ENCODE measurements around the gene HS6ST2. TPM values are rescaled to one million over a fixed set of nuclear protein-coding genes. Genes with fewer than 3 reads are reported as not detected.

Gene HS6ST2
- total RNA-seq, 2 donors from 2014 or later: 0.32 to 0.43 TPM

DNA sequence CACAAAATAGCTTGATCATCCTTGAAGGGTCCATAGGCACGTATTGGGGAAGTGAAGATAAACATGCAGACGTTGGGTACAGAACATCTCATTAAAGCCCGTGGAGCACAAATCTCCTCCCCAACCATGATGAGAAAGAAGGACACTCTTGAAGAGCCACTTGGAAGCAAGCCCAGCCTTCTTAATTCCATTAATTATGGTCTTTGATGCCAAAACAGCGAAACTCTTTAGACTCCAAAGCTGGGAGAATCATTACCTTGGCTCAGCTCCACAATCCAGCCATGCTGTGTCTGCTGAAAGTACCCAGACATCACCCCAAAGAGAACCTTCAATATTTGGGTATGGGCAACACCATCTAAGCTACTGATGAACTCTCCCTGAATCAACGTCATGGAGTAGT, 300.6 kb downstream of the HS6ST2 start:
- DNase-seq (ENCODE audit: low spot score): no peak
- intact Hi-C loops (cut with DNase I): no loop called here

DNA sequence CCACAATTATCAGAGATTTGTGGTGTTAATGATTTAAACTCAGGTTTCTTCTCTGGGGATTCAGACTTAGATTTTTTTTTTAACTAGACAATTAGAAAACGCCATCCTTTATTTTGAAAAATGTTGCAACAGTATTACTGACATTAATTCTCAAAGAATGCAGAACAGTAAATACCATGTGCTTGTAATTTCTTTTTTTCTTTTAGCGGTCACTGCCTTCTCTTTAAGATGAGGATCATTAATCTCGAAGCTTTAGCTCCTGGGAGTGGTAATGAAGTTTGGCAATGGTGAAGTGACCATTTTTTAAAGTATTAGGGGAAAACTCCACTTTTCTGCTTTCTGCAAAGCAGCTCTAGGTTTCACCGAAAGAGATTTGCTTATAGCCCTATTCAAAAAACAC, 305.6 kb downstream of the HS6ST2 start:
- intact Hi-C loops (cut with DNase I): no loop called here

DNA sequence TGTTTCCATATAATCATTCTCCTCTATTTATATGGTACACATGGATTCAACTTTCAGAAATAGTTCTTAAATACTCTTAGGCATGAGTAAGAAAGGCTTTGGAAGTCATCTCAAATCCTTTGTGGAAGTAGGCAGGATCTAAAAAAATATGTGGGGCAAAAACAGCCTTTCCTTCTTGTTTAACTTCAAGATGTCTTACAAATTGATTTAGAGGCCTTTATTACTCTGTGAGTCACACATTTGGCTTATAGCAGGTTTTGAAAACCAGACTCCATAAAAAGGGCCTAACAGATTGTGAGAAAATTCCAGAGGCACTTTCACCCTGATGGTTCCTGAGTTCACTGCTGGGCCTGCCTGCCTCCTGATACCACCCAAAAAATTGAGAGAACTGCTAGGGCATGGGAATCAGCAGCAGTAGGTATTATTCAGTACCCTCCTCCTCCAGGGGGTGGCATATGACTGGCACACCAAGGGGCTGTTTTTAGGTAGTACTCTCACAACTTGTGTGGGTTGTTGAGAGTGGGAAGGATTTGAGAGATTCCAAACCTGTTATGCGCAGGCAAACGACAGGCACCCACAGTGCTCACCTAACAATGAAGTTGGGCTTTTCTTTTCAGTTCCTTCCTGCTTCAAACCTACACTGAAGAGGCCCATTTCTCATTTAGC, 306.9 kb downstream of the HS6ST2 start:
- no peak for DNase-seq (ENCODE audit: low spot score)
- intact Hi-C loops (cut with DNase I): no loop called here

More for the DNA sequence above, 305.6 kb downstream of the HS6ST2 start:
- DNase-seq (ENCODE audit: low spot score): no peak

DNA sequence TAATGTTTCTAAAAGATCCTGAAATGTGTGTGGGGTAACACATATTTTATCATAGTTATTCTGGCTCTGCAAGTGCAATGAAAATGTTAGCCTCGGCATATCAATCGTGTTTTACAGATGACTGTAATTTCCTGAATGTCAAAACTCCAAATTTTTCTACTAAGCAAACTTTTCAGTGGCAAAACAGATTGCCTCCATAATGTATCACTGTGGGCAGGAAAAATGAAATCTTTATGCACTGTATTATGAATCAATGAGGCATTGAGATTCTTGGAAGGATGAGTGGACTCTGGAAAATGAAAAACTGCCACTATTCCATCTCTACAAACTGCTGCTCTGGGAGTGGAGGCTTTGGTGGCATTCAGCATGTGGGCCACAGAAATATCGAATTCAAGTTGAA, 309.5 kb downstream of the HS6ST2 start:
- intact Hi-C loops (cut with DNase I): no loop called here

DNA sequence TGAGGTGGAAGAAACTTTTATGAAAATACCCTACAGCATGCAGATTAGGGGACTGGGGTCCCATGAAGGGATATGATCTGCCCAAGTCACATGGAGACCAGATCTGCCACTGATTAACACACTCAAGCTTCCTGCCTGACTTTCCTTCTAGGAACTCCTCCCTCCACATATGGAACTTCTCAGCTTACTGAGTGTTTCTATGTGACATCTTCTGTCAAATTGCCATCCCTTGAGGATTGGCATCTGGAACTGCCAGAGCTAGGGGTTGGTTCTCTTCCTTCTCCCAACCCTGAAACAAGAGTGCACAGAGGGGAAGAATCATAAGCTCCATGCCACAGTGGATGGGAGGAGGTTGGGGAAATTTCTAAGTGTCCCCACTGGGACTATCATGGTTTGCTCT, 319.0 kb downstream of the HS6ST2 start:
- no peak for DNase-seq (ENCODE audit: low spot score)
- intact Hi-C loops (cut with DNase I): no loop called here

More for the DNA sequence above, 309.5 kb downstream of the HS6ST2 start:
- no peak for DNase-seq (ENCODE audit: low spot score)

DNA sequence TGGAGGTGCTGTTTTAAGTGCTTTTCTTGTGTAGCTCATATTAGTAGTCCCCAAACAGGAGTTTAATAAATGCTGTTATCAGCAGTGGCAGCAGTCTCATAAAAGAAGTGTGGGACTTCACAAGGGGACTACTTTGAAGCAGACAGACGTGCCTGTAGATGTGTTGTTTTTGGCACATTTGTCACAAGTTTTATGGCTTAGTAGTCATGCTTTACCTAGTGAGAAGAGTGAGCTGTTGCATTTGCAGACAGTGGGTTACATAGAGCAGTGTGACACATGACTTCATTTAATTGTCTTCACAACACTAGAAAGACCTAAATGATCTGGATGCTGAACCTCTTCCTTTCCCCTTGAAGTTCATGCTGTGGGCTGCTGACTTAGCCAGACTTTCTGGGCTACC, 320.1 kb downstream of the HS6ST2 start:
- intact Hi-C loops (cut with DNase I): no loop called here
- DNase-seq (ENCODE audit: low spot score): no peak

DNA sequence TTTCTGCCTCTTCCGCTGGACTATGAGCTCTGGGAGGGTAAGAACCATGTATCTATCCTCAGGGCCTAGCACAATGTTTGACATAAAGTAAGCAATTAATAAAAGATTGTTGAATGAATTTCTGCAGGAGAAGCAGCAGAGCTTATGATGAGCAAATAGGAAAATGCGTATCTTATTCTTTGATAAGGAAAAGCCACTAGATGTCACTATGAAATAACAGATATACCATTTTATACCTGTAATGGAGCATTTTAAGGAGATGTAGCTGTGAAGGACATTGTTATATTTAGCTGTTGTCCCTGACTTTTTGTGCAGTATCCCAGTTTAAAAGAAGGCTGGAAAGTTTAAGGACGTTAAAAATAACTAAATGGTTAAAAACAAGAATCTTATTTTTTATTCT, 322.3 kb downstream of the HS6ST2 start:
- DNase-seq (ENCODE audit: low spot score): no peak
- intact Hi-C loops (cut with DNase I): no loop called here

DNA sequence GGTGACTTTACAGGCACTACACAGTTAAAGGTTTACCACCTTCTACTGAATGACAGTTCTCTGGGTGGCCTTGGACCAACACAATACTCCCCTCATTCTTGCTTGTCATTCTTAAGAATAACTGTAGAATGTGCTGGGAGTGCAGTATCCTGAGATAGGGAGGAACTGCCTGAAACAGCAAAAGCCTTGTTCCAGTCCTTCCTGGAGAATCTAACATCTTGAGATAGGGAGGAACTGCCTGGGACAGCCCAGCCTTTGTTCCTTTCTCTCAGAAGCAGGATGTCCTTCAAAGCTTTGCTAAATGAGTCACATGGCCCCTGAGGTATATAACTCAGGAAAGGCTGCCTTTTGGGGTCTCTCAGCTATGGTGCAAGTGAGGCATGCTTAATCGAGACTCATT, 323.9 kb downstream of the HS6ST2 start:
- no peak for DNase-seq (ENCODE audit: low spot score)
- intact Hi-C loops (cut with DNase I): no loop called here

DNA sequence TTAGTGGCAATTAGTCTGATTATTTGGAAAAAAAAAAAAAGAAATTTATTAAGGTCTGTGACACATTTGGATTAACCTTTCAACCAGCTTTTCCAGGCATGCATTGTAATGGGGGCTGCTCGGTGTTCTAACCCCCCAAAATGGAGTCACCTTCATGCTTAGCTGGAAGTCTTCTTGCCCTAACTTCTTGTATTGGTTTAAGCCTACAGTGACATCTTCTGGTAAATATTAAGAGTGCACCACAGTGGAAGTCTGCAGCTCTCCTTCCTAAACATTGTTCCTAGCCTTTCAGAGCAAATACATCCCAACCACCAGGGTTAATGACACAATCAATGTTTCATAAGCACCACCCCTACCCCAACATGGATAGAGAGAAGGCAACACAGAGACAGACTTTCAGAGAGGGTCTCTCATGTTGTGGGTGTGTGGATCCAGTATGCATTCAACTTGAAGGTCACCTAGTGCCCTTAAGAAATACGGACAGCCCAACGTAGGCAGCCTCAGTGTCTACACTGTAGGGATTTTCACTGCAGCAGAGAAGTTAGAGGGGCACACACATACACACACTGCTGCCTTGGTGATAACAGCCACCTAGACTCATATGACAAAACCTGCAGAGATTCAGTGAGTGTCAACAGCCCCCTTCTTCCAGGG, 326.7 kb downstream of the HS6ST2 start:
- intact Hi-C loops (cut with DNase I): no loop called here

DNA sequence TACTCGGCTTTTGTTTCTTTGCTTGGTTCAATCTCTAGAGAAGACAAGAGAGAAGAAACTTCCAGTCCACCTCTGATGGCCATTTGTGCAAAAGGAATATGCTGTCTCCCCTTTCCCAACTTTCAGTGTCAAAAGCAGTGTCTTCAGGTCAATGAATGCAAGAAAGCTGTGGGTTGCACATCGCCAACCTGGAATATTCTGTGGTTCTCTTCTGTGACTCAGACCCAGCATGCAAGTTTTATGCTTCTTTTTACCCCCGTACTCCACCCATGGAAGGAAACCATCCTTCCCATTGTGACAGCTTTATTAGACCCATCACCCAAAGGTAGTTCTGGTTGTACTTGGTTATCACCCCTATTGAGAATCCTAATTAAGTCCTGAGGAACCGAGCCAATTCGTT, 334.0 kb downstream of the HS6ST2 start:
- intact Hi-C loops (cut with DNase I): no loop called here
- no peak for DNase-seq (ENCODE audit: low spot score)

More for the DNA sequence above, 326.7 kb downstream of the HS6ST2 start:
- no peak for DNase-seq (ENCODE audit: low spot score)

DNA sequence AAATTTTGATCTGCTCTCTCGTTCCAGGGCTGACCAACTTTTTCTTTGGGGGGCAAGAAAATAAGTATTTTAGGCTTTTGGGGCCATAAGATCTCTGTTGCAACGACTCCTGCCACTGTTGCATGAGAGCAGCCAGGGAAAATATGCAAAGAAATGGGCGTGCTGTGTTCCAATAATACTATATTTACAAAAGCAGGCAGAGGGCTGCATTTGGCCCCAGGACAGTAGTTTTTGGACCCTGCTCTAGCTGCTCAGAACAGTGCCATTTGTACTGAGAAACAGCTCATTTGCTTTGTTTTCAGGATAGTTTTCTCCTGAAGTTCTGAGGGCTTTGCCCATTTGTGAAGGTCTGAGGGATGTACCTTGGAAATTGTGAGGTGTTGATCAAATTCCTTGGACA, 334.5 kb downstream of the HS6ST2 start:
- no peak for DNase-seq (ENCODE audit: low spot score)
- intact Hi-C loops (cut with DNase I): no loop called here

DNA sequence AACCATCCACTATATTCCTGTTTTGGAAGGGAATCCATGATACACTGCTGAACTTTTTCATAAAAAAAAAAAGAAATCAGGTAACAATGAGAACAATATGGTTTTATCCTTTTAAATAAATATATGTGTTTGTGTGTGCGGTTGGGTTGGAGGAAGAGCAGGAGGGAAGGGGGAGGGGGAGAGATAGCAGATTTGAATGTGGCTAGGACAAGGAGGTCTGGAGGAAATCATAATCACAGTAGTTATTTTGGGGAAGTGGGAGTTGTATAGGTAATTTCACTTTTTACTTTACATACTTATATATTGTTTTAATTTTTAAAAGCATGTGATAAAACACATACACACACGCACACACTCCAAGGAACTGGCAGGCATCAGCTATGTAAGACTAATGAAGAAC, 335.1 kb downstream of the HS6ST2 start:
- intact Hi-C loops (cut with DNase I): no loop called here

DNA sequence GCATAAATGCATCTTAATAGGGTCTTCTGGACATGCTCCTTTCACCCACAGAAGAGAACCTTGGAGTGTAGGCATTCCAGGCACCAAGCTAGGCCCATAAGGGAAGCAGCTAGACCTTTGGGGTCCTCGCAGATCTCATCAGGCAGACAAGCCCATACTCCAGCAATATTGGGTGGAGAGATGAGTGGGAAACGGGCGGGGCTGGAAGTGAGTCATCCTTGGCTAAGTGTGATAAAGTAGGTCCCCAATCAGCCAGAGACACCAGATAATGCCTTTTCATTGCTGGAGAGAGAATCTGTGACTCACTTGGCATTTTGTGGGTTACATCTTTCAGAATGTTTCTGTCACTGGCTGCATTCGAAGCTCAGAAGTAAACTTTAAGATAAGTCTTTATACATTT, 336.3 kb downstream of the HS6ST2 start:
- no peak for DNase-seq (ENCODE audit: low spot score)
- intact Hi-C loops (cut with DNase I): no loop called here

More for the DNA sequence above, 335.1 kb downstream of the HS6ST2 start:
- DNase-seq (ENCODE audit: low spot score): no peak

DNA sequence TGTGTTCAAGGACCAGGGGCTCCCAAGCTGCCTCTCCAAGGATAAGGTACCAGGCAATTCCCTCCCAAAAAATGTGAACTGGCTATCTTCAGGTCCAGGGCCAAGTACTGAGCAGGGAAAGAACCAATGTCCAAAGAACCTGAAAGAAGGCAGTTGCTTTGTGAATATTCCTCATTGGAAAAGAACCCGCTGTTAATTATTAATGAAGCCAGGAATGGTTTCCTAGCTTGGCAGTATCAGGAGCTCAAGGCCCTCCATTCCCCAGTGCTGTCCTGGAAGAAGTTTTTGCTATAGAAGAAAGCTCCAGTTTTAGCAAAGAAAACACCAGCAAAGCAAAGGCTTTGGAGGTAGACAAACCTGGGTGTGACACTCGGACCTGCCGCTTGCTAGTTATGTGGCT, 339.6 kb downstream of the HS6ST2 start:
- intact Hi-C loops (cut with DNase I): loop anchor here in 1 of 2 donors (10.0 kb wide), 1 partner anchor 324 kb away; no protein-coding TSS in a partner anchor
- DNase-seq (ENCODE audit: low spot score): no peak

DNA sequence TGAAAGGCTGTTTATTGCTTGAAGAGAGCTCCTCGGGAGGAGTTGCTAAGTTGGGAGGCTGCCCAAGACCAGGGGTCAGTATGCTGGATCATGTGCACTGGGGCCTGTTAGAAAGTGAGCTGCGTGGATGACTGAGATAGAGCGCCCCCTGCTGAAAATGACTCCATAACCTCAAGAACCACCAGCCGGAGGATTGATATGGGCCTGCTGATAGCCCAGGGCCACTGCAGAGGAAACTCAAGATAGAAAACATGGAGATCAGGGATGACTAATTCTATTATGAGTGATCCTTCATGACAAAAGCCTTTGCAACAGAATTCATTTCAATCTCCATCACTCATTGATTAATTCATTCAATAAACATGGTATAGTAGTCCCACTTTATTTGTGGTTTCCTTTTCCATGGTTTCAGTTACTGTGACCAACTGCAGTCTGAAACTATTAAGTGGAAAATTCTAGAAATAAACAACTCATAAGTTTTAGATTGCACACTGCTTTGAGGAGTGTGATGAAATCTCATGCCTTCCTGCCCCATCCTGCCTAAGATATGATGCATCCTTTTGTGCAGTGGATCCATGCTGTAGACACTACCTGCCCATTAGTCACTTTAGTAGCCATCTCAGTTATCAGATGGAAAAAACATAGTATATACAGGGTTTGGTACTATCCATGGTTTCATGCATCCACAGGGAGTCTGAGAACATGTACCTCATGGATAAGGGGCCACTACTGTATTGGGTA, 342.9 kb downstream of the HS6ST2 start:
- intact Hi-C loops (cut with DNase I): loop anchor here in 1 of 2 donors (10.0 kb wide), 1 partner anchor 321 kb away; no protein-coding TSS in a partner anchor
- DNase-seq (ENCODE audit: low spot score): no peak

DNA sequence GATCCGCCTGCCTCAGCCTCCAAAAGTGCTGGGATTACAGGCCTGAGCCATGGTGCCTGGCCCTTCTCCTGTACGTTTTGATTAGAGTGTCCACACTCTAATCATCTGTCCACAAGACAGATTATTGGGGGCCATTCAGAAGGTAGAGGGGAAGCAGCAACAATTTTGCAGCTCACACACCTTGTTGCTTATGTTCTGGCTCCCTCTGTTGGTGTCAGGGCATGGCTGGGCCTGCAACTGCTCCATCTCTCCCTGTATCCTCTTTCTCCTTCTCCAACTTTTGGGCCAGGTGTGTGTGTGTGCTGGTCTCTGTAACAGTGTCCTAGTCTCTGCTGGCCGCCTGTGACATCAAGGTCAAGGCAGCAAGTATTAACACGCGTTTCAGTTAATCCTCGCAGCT, 344.1 kb downstream of the HS6ST2 start:
- intact Hi-C loops (cut with DNase I): loop anchor here in 1 of 2 donors (10.0 kb wide), 1 partner anchor 319 kb away; no protein-coding TSS in a partner anchor
- no peak for DNase-seq (ENCODE audit: low spot score)

DNA sequence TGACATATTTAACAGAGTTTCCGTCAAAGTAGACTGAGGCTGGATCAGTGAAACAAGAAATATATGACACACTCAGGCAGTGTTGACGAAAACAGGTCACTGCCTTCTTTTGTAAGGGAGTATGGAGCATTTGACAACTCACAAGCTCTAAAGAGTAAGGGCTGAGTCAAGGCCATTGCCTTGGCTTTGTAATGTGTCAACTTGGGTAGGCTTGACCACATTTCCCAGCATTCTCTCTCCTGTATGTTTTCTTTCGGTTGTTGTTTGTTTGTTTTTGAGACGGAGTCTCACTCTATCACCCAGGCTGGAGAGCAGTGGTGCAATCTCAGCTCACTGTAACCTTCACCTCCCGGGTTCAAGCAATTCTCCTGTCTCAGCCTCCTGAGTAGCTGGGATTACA, 344.6 kb downstream of the HS6ST2 start:
- intact Hi-C loops (cut with DNase I): loop anchor here in 1 of 2 donors (10.0 kb wide), 1 partner anchor 319 kb away; no protein-coding TSS in a partner anchor
- DNase-seq (ENCODE audit: low spot score): no peak

DNA sequence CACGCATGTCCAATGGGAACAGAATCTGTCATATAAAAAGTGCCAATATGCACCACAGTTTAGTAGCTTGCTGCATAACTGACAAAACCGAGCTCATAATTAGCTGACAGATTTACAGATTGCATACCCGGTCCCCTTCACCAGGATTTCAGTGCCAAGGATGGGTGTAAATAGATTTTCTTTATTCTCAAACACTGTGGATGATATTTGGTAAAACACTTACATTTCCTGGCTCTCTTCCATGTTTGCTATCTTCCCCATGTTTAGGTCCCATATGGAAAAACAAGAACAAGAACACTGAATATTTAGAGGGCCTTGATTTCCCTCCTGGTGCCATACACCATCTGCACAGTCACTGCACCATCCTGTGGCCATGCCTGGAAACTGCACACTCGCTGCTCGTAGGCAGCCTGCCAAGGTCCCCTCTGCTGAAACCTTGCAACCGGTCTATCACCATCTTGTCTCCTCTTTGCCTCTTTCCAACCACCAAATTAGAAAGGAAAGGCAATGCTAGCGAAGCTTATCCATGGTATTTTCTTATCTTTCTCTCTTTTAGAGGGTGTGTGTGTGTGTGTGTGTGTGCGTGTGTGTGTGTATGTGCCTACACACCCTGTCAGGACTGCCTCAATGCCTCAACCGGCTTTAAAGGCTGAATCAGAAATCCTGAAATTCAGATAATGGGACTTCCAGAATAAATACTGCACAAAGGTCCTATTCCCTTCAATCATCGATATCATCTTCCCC, 345.4 kb downstream of the HS6ST2 start:
- peak; percentile 82 for DNase-seq (ENCODE audit: low spot score)
- intact Hi-C loops (cut with DNase I): loop anchor here in 1 of 2 donors (10.0 kb wide), 1 partner anchor 318 kb away; no protein-coding TSS in a partner anchor

DNA sequence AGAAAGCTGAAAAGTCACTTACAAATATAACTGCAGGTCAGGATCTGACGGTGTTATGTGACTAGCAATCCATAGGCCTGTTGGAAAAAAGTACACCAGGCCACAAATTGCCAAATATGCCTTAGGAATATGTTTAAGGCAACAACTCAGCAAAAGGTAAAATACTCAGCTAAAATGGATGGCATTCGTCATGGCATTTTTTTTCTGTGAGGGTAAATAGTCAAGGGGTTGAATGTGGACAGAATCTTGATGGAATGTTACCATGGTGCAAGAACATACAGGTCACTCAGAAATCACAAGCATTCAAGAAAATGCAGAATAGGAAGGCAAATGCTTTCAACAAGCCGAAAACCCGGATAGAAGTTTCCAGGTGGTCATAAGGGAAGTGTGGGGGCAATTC, 347.9 kb downstream of the HS6ST2 start:
- DNase-seq (ENCODE audit: low spot score): no peak
- intact Hi-C loops (cut with DNase I): loop anchor here in 1 of 2 donors (10.0 kb wide), 1 partner anchor 316 kb away; no protein-coding TSS in a partner anchor

Measured in posterior vena cava (tissue), 2 donors.